HCEC 1CT (cell line): Measurements from ENCODE around the gene ZC2HC1B.

Experiments
- DNase-seq: peaks from one replicate; pipeline ENCODE4 v3.0.0-alpha.2; 2017

The ZC2HC1B gene

GRCh38 chr6:143936347-143936746 is 72.1 kb downstream of the ZC2HC1B start:
- DNase-seq: no peak

- DNase-seq: no peak
Measured at GRCh38 chr6:143936778-143937667, 72.7 kb downstream of the ZC2HC1B start.

- DNase-seq: no peak
Measured at GRCh38 chr6:143937668-143937970, 73.3 kb downstream of the ZC2HC1B start.

- no peak for DNase-seq
Measured at GRCh38 chr6:143939364-143939763, 75.1 kb downstream of the ZC2HC1B start.

- DNase-seq: peak; percentile 55
Measured at GRCh38 chr6:143940011-143940597, 75.8 kb downstream of the ZC2HC1B start.

- DNase-seq: peak; percentile 45
Measured at GRCh38 chr6:143941852-143942627, 77.8 kb downstream of the ZC2HC1B start.

GRCh38 chr6:143948208-143948607 is 83.9 kb downstream of the ZC2HC1B start:
- no peak for DNase-seq

- DNase-seq: no peak
Measured at GRCh38 chr6:143949535-143949934, 85.3 kb downstream of the ZC2HC1B start.

- no peak for DNase-seq
Measured at GRCh38 chr6:143949962-143950361, 85.7 kb downstream of the ZC2HC1B start.

GRCh38 chr6:143950875-143951274 is 86.6 kb downstream of the ZC2HC1B start:
- DNase-seq: no peak

- DNase-seq: no peak
Measured at GRCh38 chr6:143952060-143952778, 87.9 kb downstream of the ZC2HC1B start.

- DNase-seq: no peak
Measured at GRCh38 chr6:143952947-143953701, 88.8 kb downstream of the ZC2HC1B start.

- DNase-seq: no peak
Measured at GRCh38 chr6:143953922-143954321, 89.6 kb downstream of the ZC2HC1B start.

- no peak for DNase-seq
Measured at GRCh38 chr6:143955971-143956370, 91.7 kb downstream of the ZC2HC1B start.

GRCh38 chr6:143957679-143958274 is 93.5 kb downstream of the ZC2HC1B start:
- DNase-seq: no peak

- no peak for DNase-seq
Measured at GRCh38 chr6:143958839-143959399, 94.6 kb downstream of the ZC2HC1B start.

- no peak for DNase-seq
Measured at GRCh38 chr6:143959927-143960326, 95.7 kb downstream of the ZC2HC1B start.

- no peak for DNase-seq
Measured at GRCh38 chr6:143961066-143961465, 96.8 kb downstream of the ZC2HC1B start.

- peak; percentile 36 for DNase-seq
Measured at GRCh38 chr6:143961886-143962878, 97.9 kb downstream of the ZC2HC1B start.
